EL (cell line): ENCODE measurements around the gene MYADM.

Source experiments
- DNase-seq: peaks from one replicate; pipeline ENCODE4 v3.0.0-alpha.2; 2016

Gene MYADM

GRCh38 chr19:53892301-53892980 lies 24.8 kb downstream of the MYADM start:
- no peak for DNase-seq

- DNase-seq, result no peak
Observed at GRCh38 chr19:53892981-53893325, 25.3 kb downstream of the MYADM start.

- no peak for DNase-seq
Observed at GRCh38 chr19:53894707-53895106, 27.0 kb downstream of the MYADM start.

- no peak for DNase-seq
Observed at GRCh38 chr19:53896682-53897081, 29.0 kb downstream of the MYADM start.

- DNase-seq, result no peak
Observed at GRCh38 chr19:53897459-53897858, 29.8 kb downstream of the MYADM start.

GRCh38 chr19:53898166-53898565 lies 30.5 kb downstream of the MYADM start:
- no peak for DNase-seq

- no peak for DNase-seq
Observed at GRCh38 chr19:53898636-53899341, 31.1 kb downstream of the MYADM start.

GRCh38 chr19:53900191-53900860 lies 32.6 kb downstream of the MYADM start:
- no peak for DNase-seq

GRCh38 chr19:53903055-53903680 lies 35.5 kb downstream of the MYADM start:
- no peak for DNase-seq

- no peak for DNase-seq
Observed at GRCh38 chr19:53904909-53905308, 37.2 kb downstream of the MYADM start.

GRCh38 chr19:53905787-53906186 lies 38.1 kb downstream of the MYADM start:
- no peak for DNase-seq

- peak; percentile 31 for DNase-seq
Observed at GRCh38 chr19:53906211-53907192, 38.8 kb downstream of the MYADM start.

- no peak for DNase-seq
Observed at GRCh38 chr19:53907193-53907581, 39.5 kb downstream of the MYADM start.

- no peak for DNase-seq
Observed at GRCh38 chr19:53907690-53908089, 40.0 kb downstream of the MYADM start.

GRCh38 chr19:53908106-53908934 lies 40.6 kb downstream of the MYADM start:
- peak; percentile 51 for DNase-seq

- no peak for DNase-seq
Observed at GRCh38 chr19:53908935-53909415, 41.3 kb downstream of the MYADM start, which contains the start of gene CACNG7. TSS of gene CACNG7 (plus strand) at chr19:53909278. CDS start at chr19:53912832, 3,554 bp downstream.

- no peak for DNase-seq
Observed at GRCh38 chr19:53909471-53910169, 41.9 kb downstream of the MYADM start.

GRCh38 chr19:53910170-53910518 lies 42.5 kb downstream of the MYADM start:
- no peak for DNase-seq

GRCh38 chr19:53912653-53913052 lies 45.0 kb downstream of the MYADM start:
- DNase-seq, result no peak

- no peak for DNase-seq
Observed at GRCh38 chr19:53915000-53915399, 47.3 kb downstream of the MYADM start.

- no peak for DNase-seq
Observed at GRCh38 chr19:53916004-53916403, 48.3 kb downstream of the MYADM start.
